Activated T-cell treated with anti-CD3 and anti-CD28 coated beads for 1 hour (primary cell): ENCODE measurements around the gene LENG1.

Experiments
- DNase-seq: peaks from one replicate; pipeline ENCODE4 v3.0.0-alpha.2; 2020; ENCODE audit warnings: low read depth

LENG1 gene

GRCh38 chr19:54138489-54139256 lies 20.8 kb downstream of the LENG1 start:
- DNase-seq = no peak

GRCh38 chr19:54137699-54138488 lies 21.6 kb downstream of the LENG1 start, which contains the start of gene CNOT3:
Gene CNOT3, plus strand, starts transcription at chr19:54137762. Its CDS starts 5,217 bp downstream, at chr19:54142979.
- no peak for DNase-seq

GRCh38 chr19:54136864-54137698 lies 22.4 kb downstream of the LENG1 start:
- peak; percentile 97 for DNase-seq

GRCh38 chr19:54136086-54136863 lies 23.2 kb downstream of the LENG1 start:
- no peak for DNase-seq

- DNase-seq = no peak
These were observed 25.4 kb downstream of the LENG1 start for GRCh38 chr19:54133957-54134590.

- no peak for DNase-seq
These were observed 26.1 kb downstream of the LENG1 start for GRCh38 chr19:54133312-54133956.

GRCh38 chr19:54129617-54129996 lies 29.9 kb downstream of the LENG1 start:
- no peak for DNase-seq

- no peak for DNase-seq
These were observed 30.5 kb downstream of the LENG1 start for GRCh38 chr19:54128796-54129616.

GRCh38 chr19:54128441-54128725 lies 31.1 kb downstream of the LENG1 start:
- no peak for DNase-seq

- DNase-seq = no peak
These were observed 31.7 kb downstream of the LENG1 start for GRCh38 chr19:54127688-54128440.

GRCh38 chr19:54125713-54126112 lies 33.8 kb downstream of the LENG1 start:
- DNase-seq = no peak

GRCh38 chr19:54124393-54124792 lies 35.1 kb downstream of the LENG1 start:
- DNase-seq = no peak

GRCh38 chr19:54123682-54124081 lies 35.8 kb downstream of the LENG1 start:
- DNase-seq = no peak

- DNase-seq = no peak
These were observed 38.3 kb downstream of the LENG1 start for GRCh38 chr19:54121259-54121658.

- peak; percentile 92 for DNase-seq
These were observed 44.1 kb downstream of the LENG1 start, which contains the start of the genes PRPF31 and TFPT for GRCh38 chr19:54115109-54116063. Gene PRPF31, plus strand, starts transcription at chr19:54115754. Its CDS starts 2,525 bp downstream, at chr19:54118279. Gene TFPT, minus strand, starts transcription at chr19:54115657. Its CDS starts 388 bp downstream, at chr19:54115269.

GRCh38 chr19:54114340-54115108 lies 45.0 kb downstream of the LENG1 start:
- DNase-seq = no peak

GRCh38 chr19:54109651-54110050 lies 49.9 kb downstream of the LENG1 start:
- DNase-seq = no peak
